Activated CD4-positive, alpha-beta T cell treated with anti-CD3 and anti-CD28 coated beads for 4 hours (primary cell): ENCODE data around the gene PPP1R14C.

Experiments used
- DNase-seq, 2 donors: peaks; one replicate each; pipeline ENCODE4 v3.0.0-alpha.2; 2020

PPP1R14C gene

GRCh38 chr6:150198532-150198931 is 55.7 kb downstream of the PPP1R14C start:
- no peak for DNase-seq

- DNase-seq: no peak
Observed at GRCh38 chr6:150199241-150199640, 56.4 kb downstream of the PPP1R14C start.

GRCh38 chr6:150200428-150201100 is 57.7 kb downstream of the PPP1R14C start:
- no peak for DNase-seq

- no peak for DNase-seq
Observed at GRCh38 chr6:150201285-150201684, 58.4 kb downstream of the PPP1R14C start.

GRCh38 chr6:150201772-150202329 is 59.0 kb downstream of the PPP1R14C start:
- DNase-seq: no peak

- no peak for DNase-seq
Observed at GRCh38 chr6:150202404-150202803, 59.6 kb downstream of the PPP1R14C start.

GRCh38 chr6:150202934-150203333 is 60.1 kb downstream of the PPP1R14C start:
- DNase-seq: no peak

GRCh38 chr6:150203378-150203777 is 60.5 kb downstream of the PPP1R14C start:
- DNase-seq: no peak

GRCh38 chr6:150203871-150204545 is 61.2 kb downstream of the PPP1R14C start:
- no peak for DNase-seq

- DNase-seq: no peak
Observed at GRCh38 chr6:150204705-150205472, 62.0 kb downstream of the PPP1R14C start.

- DNase-seq: no peak
Observed at GRCh38 chr6:150207931-150208570, 65.2 kb downstream of the PPP1R14C start.

- no peak for DNase-seq
Observed at GRCh38 chr6:150208611-150209352, 65.9 kb downstream of the PPP1R14C start.

- no peak for DNase-seq
Observed at GRCh38 chr6:150209415-150209814, 66.6 kb downstream of the PPP1R14C start.

- DNase-seq: no peak
Observed at GRCh38 chr6:150211700-150212511, 69.1 kb downstream of the PPP1R14C start.

GRCh38 chr6:150212778-150213177 is 69.9 kb downstream of the PPP1R14C start:
- no peak for DNase-seq

GRCh38 chr6:150213301-150213700 is 70.5 kb downstream of the PPP1R14C start:
- no peak for DNase-seq

GRCh38 chr6:150214310-150214709 is 71.5 kb downstream of the PPP1R14C start:
- no peak for DNase-seq

- DNase-seq: no peak
Observed at GRCh38 chr6:150220634-150221551, 78.0 kb downstream of the PPP1R14C start.

GRCh38 chr6:150224820-150225219 is 82.0 kb downstream of the PPP1R14C start:
- DNase-seq: no peak

GRCh38 chr6:150227281-150227680 is 84.4 kb downstream of the PPP1R14C start:
- no peak for DNase-seq
